Tibial artery (tissue), 4 donors: ENCODE results near the gene ALKBH7.

ENCODE experiments used
- DNase-seq, 2 donors: peaks; one replicate each; pipeline ENCODE4 v3.0.0-alpha.2; 2019
- H3K27ac ChIP-seq, 2 donors: fragments of 200-600 bp; sonication (generic) in 1 of 2; 1 replicate in 1 of 2; 2 replicates in 1 of 2; pipeline ENCODE4 v1.5.1; 2018 to 2019; ENCODE audit warnings: mild to moderate bottlenecking in 1 of 2
- H3K27me3 ChIP-seq, 2 donors: fragments of 200-600 bp; sonication (generic) in 1 of 2; one replicate each; pipeline versions ENCODE4 v1.5.1 to v1.6.0; 2016 to 2019
- H3K36me3 ChIP-seq, 3 donors: fragments of 200-600 bp; sonication (generic) in 2 of 3; one replicate each; pipeline ENCODE4 v1.5.1; 2016 to 2019; ENCODE audit warnings: mild to moderate bottlenecking in 2 of 3
- H3K4me1 ChIP-seq, 4 donors: fragments of 200-600 bp; sonication (generic) in 2 of 4; 1 replicate in 3 of 4; 2 replicates in 1 of 4; pipeline ENCODE4 v1.5.1; 2016 to 2019
- H3K4me3 ChIP-seq, 2 donors: fragments of 200-600 bp; sonication (generic) in 1 of 2; 1 replicate in 1 of 2; 2 replicates in 1 of 2; pipeline ENCODE4 v1.5.1; 2018 to 2019; ENCODE audit warnings: mild to moderate bottlenecking in 2 of 2
- H3K9me3 ChIP-seq, 3 donors: fragments of 200-600 bp; sonication (generic) in 1 of 3; one replicate each; pipeline ENCODE4 v1.5.1; 2016 to 2019
- intact Hi-C: fragments of 100-400 bp; cut with DNase I; formaldehyde crosslinking; loops from one replicate; pipeline ENCODE4 v1.15.0; 2023; ENCODE audit warnings: low total_unique reads
- TF ChIP-seq, protein P1 (sequence below), 2 experiments: fragments of 200-600 bp in 1 of 2; fragments of 450-650 bp in 1 of 2; IDR thresholded peaks; one replicate each; pipeline ENCODE4 v1.5.1; 2017 to 2019; ENCODE audit warnings: antibody characterized with exemption in 2 of 2, mild to moderate bottlenecking in 1 of 2, moderate library complexity in 1 of 2

ALKBH7 gene

DNA sequence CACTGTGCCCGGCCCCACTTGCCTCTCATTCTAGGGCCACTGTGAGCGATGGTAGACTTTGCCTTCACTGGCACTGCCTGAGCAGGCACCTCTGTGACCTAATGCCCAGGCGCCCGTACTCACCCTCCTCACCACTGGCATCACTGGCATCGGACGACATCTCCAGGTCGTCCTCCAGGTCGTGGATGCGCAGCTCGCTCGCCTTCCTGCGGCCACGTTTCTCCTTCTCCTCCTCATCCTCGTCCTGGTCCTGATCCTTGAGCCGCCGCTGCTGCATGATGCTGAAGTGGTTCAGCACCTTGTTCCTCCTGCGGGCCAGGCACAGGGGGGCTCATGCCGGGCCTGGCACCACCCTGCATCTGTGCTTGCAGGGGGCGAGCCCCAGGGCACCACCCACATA is 10.6 kb downstream of the ALKBH7 start:
- Histone ChIP-seq H3K36me3 (peaks cover 82 to 96% (median 83%) of the 10 kb centered on the region in 3 donors), H3K27me3 (no peaks in the 10 kb centered on the region), H3K27ac (no peak overlapping the region), H3K4me3 (no peak overlapping the region), H3K4me1 (peaks cover 0 to 5% (median 3%) of the 10 kb centered on the region in 4 donors), H3K9me3 (peaks cover 0 to 7% (median 0%) of the 10 kb centered on the region in 3 donors)
- intact Hi-C loops = no loop called here
- DNase-seq = no peak
- TF ChIP-seq, protein P1, sequence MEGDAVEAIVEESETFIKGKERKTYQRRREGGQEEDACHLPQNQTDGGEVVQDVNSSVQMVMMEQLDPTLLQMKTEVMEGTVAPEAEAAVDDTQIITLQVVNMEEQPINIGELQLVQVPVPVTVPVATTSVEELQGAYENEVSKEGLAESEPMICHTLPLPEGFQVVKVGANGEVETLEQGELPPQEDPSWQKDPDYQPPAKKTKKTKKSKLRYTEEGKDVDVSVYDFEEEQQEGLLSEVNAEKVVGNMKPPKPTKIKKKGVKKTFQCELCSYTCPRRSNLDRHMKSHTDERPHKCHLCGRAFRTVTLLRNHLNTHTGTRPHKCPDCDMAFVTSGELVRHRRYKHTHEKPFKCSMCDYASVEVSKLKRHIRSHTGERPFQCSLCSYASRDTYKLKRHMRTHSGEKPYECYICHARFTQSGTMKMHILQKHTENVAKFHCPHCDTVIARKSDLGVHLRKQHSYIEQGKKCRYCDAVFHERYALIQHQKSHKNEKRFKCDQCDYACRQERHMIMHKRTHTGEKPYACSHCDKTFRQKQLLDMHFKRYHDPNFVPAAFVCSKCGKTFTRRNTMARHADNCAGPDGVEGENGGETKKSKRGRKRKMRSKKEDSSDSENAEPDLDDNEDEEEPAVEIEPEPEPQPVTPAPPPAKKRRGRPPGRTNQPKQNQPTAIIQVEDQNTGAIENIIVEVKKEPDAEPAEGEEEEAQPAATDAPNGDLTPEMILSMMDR (IDR thresholded peaks at IDR 0.05) = no peak

DNA sequence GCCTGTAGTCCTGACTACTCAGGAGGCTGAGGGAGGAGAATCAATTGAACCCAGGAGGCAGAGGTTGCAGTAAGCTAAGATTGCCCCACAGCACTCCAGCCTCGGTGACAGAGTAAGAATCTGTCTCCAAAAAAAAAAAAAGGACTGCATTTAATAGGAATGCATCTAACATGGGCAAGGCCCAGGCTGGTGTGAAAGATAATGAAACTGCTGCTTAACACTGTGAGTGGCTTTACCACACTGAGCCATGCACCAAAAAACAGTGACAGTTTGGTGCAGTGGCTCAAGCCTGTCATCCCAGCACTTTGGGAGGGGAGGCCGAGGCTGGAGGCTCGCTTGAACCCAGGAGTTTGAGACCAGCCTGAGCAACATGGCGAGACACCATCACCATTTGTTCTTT is 11.8 kb downstream of the ALKBH7 start:
- intact Hi-C loops = no loop called here
- Histone ChIP-seq H3K9me3 (peaks cover 0 to 7% (median 0%) of the 10 kb centered on the region in 3 donors), H3K27ac (no peak overlapping the region), H3K4me3 (no peak overlapping the region), H3K36me3 (peaks cover 87 to 100% (median 89%) of the 10 kb centered on the region in 3 donors), H3K27me3 (no peaks in the 10 kb centered on the region), H3K4me1 (no peaks in the 10 kb centered on the region)
- no peak for DNase-seq
- TF ChIP-seq, protein P1 (IDR thresholded peaks at IDR 0.05) = no peak

DNA sequence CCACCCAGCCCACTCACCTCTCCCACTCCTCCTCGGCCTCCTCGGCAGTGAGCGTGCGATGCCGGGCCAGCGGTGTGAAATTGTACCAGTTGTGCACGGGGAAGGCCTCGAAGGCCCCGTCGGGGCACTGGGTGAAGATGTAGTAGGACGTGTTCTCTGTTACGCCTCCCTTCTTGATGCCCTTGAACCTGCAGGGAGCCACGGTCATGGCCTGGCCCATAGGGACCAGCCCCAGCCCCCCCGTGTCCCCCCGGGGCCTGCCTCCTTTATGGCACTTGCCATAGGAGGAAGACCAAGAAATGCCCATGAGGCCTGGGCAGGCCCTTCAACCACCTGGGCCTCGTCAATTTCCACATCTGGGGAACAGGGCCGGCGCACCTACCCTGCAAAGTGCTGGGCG is 14.8 kb downstream of the ALKBH7 start:
- no peak overlapping the region for H3K4me3 ChIP-seq
- H3K27me3 ChIP-seq = no peaks in the 10 kb centered on the region
- no peak for DNase-seq
- H3K4me1 ChIP-seq = peaks cover 0 to 11% (median 7%) of the 10 kb centered on the region in 4 donors
- intact Hi-C loops = no loop called here
- H3K27ac ChIP-seq = no peak overlapping the region
- TF ChIP-seq, protein P1 (IDR thresholded peaks at IDR 0.05) = no peak
- H3K36me3 ChIP-seq = peaks cover 60 to 84% (median 64%) of the 10 kb centered on the region in 3 donors
- H3K9me3 ChIP-seq = no peaks in the 10 kb centered on the region

DNA sequence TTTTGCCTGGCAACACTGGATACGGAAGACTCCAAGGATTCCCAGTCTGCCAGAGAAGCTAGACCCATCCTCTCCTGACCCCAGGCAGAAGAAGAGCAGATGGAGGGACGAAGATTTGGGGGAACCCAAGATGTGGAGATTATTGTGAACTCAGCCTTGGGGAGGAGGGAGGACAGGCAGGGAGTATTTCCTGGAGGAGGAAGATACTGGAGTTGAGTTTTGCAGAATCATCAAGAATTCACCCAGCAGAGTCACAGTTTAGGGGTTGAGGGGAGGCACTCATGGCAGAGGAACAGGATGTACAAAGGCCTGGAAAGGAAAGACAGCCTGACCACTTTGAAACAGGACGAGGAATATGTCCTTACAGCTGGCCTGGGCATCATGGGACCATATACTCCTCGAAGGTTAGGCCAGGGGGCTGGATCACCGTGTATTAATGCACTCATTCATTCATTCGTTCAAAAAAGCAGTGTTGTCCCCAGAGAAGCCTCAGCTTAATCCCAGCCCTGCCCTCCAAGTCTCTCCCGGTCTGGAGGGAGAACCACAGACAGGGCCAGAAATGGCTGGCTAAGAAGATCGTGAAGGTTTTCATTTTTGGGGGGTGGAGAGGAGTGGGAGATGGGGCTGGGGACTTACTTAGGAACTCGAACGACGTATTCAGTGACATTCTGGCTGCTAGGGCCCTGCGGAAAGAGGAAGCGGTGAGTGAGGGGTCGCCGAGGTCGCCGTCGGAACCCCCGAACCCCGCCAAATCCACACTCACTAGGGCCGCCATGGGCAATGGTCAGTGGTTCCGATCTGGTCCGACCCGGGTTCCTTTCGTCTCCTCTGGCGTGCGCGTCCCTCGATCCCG is 19.9 kb downstream of the ALKBH7 start:
- no peak for DNase-seq
- H3K4me3 ChIP-seq = peak overlapping the region; percentile 63 to 88
- TF ChIP-seq, protein P1 (IDR thresholded peaks at IDR 0.05) = no peak
- H3K36me3 ChIP-seq = peaks cover 14 to 33% (median 27%) of the 10 kb centered on the region in 3 donors
- peak overlapping the region; percentile 91 to 96 for H3K27ac ChIP-seq
- intact Hi-C loops = no loop called here
- H3K9me3 ChIP-seq = no peaks in the 10 kb centered on the region
- no peaks in the 10 kb centered on the region for H3K27me3 ChIP-seq
- peaks cover 0 to 18% (median 14%) of the 10 kb centered on the region in 4 donors for H3K4me1 ChIP-seq

DNA sequence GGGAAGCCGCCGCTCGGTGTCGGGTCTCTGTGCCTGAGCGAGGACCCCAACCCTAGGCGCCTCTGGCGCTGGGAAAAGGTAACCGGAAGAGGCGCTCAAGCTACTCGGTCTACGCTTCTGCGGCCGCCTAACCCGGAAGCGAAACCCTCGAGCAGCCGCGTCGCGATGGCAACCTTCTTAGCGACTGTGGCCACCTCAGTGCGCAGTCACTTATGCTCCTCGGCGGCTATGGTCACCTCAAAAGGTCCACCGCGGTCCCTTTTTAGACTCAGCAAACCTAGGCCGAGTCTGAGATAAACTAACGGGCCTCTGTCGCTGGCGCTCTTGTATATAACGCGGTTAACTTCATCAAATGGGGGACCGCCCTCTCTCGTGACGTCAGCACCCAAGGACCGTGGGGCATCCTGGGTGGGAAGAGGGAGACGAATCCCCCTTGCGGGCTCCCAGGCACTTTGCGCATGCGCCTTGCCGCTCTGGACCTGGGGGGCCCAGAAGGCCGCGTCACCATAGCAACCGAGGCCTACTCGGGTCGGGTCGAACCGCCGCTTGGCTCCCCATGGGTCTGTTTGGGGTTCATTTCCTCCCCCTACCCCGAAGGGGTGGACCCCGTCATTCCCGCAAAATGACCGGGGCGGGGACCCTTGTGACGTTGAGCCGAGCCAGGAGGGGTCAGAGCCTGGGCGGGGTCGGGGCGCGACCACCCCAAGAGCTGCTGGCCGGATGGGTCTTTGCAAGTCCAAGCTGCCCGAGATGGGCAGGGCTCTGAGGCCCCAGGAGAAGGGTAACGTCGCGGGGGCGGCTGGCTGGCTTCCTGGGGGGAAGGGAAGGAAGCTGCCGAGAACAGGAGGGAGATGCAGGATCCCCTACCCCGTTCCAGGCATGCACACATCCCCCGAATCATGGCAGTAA is 20.7 kb downstream of the ALKBH7 start, which contains the start of gene GTF2F1:
Gene GTF2F1, minus strand, starts transcription at position 91 of the 909 bp plus-strand sequence. CDS start 169 bp downstream, outside the sequence.
- DNase-seq = peak; percentile 93 to 96
- peak within 1 kb of the TSS; percentile 91 to 96 for H3K27ac ChIP-seq
- peak within 1 kb of the TSS; percentile 63 to 88 for H3K4me3 ChIP-seq
- H3K27me3 ChIP-seq = no peaks in the 10 kb centered on the region
- TF ChIP-seq, protein P1 (IDR thresholded peaks at IDR 0.05) = no peak
- no peaks in the 10 kb centered on the region for H3K9me3 ChIP-seq
- intact Hi-C loops = no loop called here
- H3K4me1 ChIP-seq = peaks cover 0 to 18% (median 14%) of the 10 kb centered on the region in 4 donors
- peaks cover 6 to 24% (median 18%) of the 10 kb centered on the region in 3 donors for H3K36me3 ChIP-seq
